ENCODE measurements around the gene YEATS4.

YEATS4 gene

DNA sequence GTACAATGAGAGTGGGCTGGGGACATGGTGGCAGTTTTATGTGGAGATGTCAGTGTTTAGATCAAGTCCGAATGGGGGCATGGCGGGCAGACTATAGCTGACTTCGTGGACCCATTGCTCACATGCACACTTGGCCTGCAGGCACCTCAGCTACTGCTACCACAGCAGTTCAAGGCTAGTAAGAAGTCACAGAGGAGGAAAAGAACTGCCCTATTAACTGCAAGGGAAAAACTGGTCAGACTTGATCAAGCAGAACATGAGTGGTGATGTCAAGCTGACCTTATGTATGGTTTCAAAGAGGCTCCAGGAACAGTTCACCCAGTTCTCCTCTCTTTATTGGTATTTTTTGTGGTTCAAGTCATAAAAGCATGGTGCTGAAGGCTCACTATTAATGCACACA is 80.5 kb downstream of the YEATS4 start:
- DNase-seq, result no peak

All from midbrain (tissue), 1 donor.